ENCODE measurements around the gene HOXB2. TPM values are rescaled to one million over a fixed set of nuclear protein-coding genes. Genes with fewer than 3 reads are reported as not detected.

The HOXB2 gene
- polyA plus RNA-seq, 1 donor from 2014 or later: not detected

DNA sequence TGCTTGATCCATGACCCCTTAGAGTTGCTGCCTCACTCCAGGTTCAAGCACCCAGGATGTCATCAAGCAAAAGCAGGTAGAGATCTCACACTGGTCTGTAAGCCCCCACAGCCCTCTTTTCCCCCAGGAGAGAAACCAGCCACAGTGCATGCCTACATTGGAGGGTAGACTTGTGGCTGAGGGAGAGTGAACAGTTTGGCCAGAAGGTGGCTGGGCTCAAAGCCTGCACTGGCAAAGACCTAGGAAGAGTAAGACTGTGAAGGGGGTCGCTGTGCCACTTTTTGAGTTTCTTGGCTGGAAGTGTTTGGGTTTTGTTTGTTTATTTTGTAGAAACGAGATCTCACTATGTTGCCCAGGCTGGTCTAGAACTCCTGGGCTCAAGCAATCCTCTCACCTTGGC, 42.6 kb downstream of the HOXB2 start:
- H3K4me3 ChIP-seq (ENCODE audit: low read length): no peak overlapping the region
- H3K27me3 ChIP-seq (ENCODE audit: insufficient read depth, low read depth, low read length): peaks cover 55% of the 10 kb centered on the region
- H3K9me2 ChIP-seq (ENCODE audit: insufficient read depth, low read length): no peaks in the 10 kb centered on the region
- TF ChIP-seq, protein P1, sequence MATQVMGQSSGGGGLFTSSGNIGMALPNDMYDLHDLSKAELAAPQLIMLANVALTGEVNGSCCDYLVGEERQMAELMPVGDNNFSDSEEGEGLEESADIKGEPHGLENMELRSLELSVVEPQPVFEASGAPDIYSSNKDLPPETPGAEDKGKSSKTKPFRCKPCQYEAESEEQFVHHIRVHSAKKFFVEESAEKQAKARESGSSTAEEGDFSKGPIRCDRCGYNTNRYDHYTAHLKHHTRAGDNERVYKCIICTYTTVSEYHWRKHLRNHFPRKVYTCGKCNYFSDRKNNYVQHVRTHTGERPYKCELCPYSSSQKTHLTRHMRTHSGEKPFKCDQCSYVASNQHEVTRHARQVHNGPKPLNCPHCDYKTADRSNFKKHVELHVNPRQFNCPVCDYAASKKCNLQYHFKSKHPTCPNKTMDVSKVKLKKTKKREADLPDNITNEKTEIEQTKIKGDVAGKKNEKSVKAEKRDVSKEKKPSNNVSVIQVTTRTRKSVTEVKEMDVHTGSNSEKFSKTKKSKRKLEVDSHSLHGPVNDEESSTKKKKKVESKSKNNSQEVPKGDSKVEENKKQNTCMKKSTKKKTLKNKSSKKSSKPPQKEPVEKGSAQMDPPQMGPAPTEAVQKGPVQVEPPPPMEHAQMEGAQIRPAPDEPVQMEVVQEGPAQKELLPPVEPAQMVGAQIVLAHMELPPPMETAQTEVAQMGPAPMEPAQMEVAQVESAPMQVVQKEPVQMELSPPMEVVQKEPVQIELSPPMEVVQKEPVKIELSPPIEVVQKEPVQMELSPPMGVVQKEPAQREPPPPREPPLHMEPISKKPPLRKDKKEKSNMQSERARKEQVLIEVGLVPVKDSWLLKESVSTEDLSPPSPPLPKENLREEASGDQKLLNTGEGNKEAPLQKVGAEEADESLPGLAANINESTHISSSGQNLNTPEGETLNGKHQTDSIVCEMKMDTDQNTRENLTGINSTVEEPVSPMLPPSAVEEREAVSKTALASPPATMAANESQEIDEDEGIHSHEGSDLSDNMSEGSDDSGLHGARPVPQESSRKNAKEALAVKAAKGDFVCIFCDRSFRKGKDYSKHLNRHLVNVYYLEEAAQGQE (IDR thresholded peaks at IDR 0.05; ENCODE audit: borderline replicate concordance): no peak
- TF ChIP-seq TAF1 (IDR thresholded peaks at IDR 0.05; ENCODE audit: low read depth) (no peak), MXI1 (conservative IDR thresholded peaks at IDR 0.05; ENCODE audit: poor library complexity, severe bottlenecking) (no peak), EZH2 (IDR thresholded peaks at IDR 0.05; ENCODE audit: borderline replicate concordance, insufficient read depth, low read length, poor library complexity, severe bottlenecking) (no peak), RAD21 (conservative IDR thresholded peaks at IDR 0.05) (no peak), EP300 (conservative IDR thresholded peaks at IDR 0.05; ENCODE audit: poor library complexity, severe bottlenecking) (no peak), SMC3 (conservative IDR thresholded peaks at IDR 0.05; ENCODE audit: poor library complexity) (no peak), POLR2AphosphoS5 (IDR thresholded peaks at IDR 0.05) (no peak)
- TF ChIP-seq, protein P2, sequence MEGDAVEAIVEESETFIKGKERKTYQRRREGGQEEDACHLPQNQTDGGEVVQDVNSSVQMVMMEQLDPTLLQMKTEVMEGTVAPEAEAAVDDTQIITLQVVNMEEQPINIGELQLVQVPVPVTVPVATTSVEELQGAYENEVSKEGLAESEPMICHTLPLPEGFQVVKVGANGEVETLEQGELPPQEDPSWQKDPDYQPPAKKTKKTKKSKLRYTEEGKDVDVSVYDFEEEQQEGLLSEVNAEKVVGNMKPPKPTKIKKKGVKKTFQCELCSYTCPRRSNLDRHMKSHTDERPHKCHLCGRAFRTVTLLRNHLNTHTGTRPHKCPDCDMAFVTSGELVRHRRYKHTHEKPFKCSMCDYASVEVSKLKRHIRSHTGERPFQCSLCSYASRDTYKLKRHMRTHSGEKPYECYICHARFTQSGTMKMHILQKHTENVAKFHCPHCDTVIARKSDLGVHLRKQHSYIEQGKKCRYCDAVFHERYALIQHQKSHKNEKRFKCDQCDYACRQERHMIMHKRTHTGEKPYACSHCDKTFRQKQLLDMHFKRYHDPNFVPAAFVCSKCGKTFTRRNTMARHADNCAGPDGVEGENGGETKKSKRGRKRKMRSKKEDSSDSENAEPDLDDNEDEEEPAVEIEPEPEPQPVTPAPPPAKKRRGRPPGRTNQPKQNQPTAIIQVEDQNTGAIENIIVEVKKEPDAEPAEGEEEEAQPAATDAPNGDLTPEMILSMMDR (IDR thresholded peaks at IDR 0.05; ENCODE audit: poor library complexity, severe bottlenecking): no peak
- no peaks in the 10 kb centered on the region for H3K79me2 ChIP-seq (replicated peaks; ENCODE audit: insufficient read depth, low read length)
- no peaks in the 10 kb centered on the region for H3F3A ChIP-seq (ENCODE audit: insufficient read depth, low read length, poor library complexity, severe bottlenecking)
- no peaks in the 10 kb centered on the region for H4K20me1 ChIP-seq (ENCODE audit: insufficient read depth)
- H3K36me3 ChIP-seq (ENCODE audit: insufficient read depth, low read length): no peaks in the 10 kb centered on the region
- H3K4me2 ChIP-seq (ENCODE audit: low read length): no peak overlapping the region
- no peak overlapping the region for H3K27ac ChIP-seq (ENCODE audit: low read length)
- H3K9me3 ChIP-seq (ENCODE audit: low read length): no peaks in the 10 kb centered on the region
- H2AFZ ChIP-seq (ENCODE audit: low read depth, low read length): no peak overlapping the region
- H3K9ac ChIP-seq (ENCODE audit: low read length): no peak overlapping the region

DNA sequence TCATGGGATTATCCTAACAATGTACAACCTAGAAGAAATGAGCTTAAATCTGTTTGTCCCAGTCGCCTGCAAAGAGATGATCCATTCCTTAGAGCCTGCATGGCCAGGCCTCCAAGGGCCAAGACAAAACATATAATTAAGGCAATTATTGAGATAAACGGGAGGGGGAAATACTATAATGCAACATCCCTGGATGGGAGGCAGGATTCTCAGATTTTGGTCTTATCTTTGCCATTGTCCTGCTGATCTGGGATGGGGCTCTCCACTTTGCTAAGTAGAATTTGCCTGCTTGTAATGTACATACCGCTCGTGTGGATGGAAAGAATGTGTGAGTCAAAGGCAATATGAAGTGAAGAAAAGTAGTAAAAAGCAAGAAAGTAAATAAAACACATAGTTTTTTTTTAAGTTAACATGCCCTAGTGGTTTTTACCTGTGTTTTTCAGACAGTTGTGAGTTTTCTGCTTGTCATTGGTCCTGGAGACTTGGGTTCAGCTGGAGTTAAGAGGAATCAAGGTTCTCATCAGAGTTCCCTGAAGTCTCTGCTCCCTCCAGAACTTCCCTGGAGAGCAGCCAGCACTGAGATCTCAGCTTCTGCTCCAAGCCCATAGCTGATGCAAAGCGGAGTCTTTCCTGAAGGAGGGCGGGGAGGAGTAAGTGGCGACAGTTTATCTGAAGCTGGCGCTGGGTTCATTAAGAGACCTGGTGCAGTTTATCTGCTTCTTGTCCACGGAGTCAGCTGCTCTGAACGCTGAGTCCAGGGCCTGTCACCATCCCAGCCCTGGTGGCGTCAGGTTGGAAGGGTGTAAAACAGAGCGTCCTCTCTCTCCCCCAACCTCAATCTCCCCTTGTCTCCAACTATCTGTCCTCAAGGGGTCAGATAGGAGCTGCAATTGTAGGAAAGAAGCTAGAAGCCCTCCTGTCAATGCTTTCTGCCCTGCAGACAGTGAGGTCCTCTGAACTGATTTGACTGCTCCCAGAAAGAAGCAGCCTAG, 44.2 kb downstream of the HOXB2 start:
- H2AFZ ChIP-seq (ENCODE audit: low read depth, low read length): no peak overlapping the region
- H4K20me1 ChIP-seq (ENCODE audit: insufficient read depth): no peaks in the 10 kb centered on the region
- H3F3A ChIP-seq (ENCODE audit: insufficient read depth, low read length, poor library complexity, severe bottlenecking): no peaks in the 10 kb centered on the region
- H3K9me2 ChIP-seq (ENCODE audit: insufficient read depth, low read length): no peaks in the 10 kb centered on the region
- H3K9me3 ChIP-seq (ENCODE audit: low read length): no peaks in the 10 kb centered on the region
- no peak overlapping the region for H3K9ac ChIP-seq (ENCODE audit: low read length)
- no peak for TF ChIP-seq EZH2 (IDR thresholded peaks at IDR 0.05; ENCODE audit: borderline replicate concordance, insufficient read depth, low read length, poor library complexity, severe bottlenecking)
- no peak for TF ChIP-seq RAD21 (conservative IDR thresholded peaks at IDR 0.05)
- TF ChIP-seq EP300 (conservative IDR thresholded peaks at IDR 0.05; ENCODE audit: poor library complexity, severe bottlenecking): no peak
- no peak for TF ChIP-seq TAF1 (IDR thresholded peaks at IDR 0.05; ENCODE audit: low read depth)
- no peak for TF ChIP-seq MXI1 (conservative IDR thresholded peaks at IDR 0.05; ENCODE audit: poor library complexity, severe bottlenecking)
- no peak for TF ChIP-seq SMC3 (conservative IDR thresholded peaks at IDR 0.05; ENCODE audit: poor library complexity)
- TF ChIP-seq POLR2AphosphoS5 (IDR thresholded peaks at IDR 0.05): no peak
- TF ChIP-seq, protein P2 (IDR thresholded peaks at IDR 0.05; ENCODE audit: poor library complexity, severe bottlenecking): no peak
- TF ChIP-seq, protein P1 (IDR thresholded peaks at IDR 0.05; ENCODE audit: borderline replicate concordance): no peak
- no peak overlapping the region for H3K4me3 ChIP-seq (ENCODE audit: low read length)
- H3K27ac ChIP-seq (ENCODE audit: low read length): no peak overlapping the region
- H3K79me2 ChIP-seq (replicated peaks; ENCODE audit: insufficient read depth, low read length): no peaks in the 10 kb centered on the region
- H3K27me3 ChIP-seq (ENCODE audit: insufficient read depth, low read depth, low read length): peaks cover 57% of the 10 kb centered on the region
- no peak overlapping the region for H3K4me2 ChIP-seq (ENCODE audit: low read length)
- H3K36me3 ChIP-seq (ENCODE audit: insufficient read depth, low read length): no peaks in the 10 kb centered on the region
